Lower leg skin (tissue), 4 donors: ENCODE data around the gene PLEKHM3. TPM values are rescaled to one million over a fixed set of nuclear protein-coding genes. Genes with fewer than 3 reads are reported as not detected.
"Not testable (repeated sequence)": the region's sequence is repeated elsewhere in the genome, so short reads cannot be mapped to it uniquely, and the experiment has no call there.

Source experiments
- DNase-seq, 2 donors: peaks; one replicate each; pipeline ENCODE4 v3.0.0-alpha.2; 2019; ENCODE audit warnings: low spot score in 2 of 2
- H3K4me3 ChIP-seq: fragments of 200-600 bp; sonication (generic); 2 replicates; pipeline ENCODE4 v1.5.1; 2017; ENCODE audit warnings: mild to moderate bottlenecking, low read depth; ENCODE audit not compliant: poor library complexity, severe bottlenecking
- POLR2A ChIP-seq, 2 donors: fragments of 450-650 bp; IDR thresholded peaks; one replicate each; pipeline ENCODE4 v1.6.1; 2016 to 2017; ENCODE audit warnings: antibody characterized with exemption in 2 of 2, mild to moderate bottlenecking in 1 of 2, moderate library complexity in 1 of 2
- WGBS, 2 donors: methylation state at CpG; one replicate each; pipeline ENCODE4 v1.1.5; 2018; 5-methylcytosine and 5-hydroxymethylcytosine counted together
- intact Hi-C: fragments of 100-400 bp; cut with DNase I; formaldehyde crosslinking; loops from one replicate; pipeline ENCODE4 v1.15.0; 2023; ENCODE audit warnings: low total_unique reads
- total RNA-seq, 4 donors: library from RNA; depleted of rRNA; stranded (reverse); fragments of >200 nt; gene quantifications; one replicate each; pipeline ENCODE4 v1.1.0, GENCODE V29; 2016
- TF ChIP-seq, protein P1 (sequence below), 3 donors: fragments of 450-650 bp; IDR thresholded peaks; one replicate each; pipeline ENCODE4 v1.5.1; 2016; ENCODE audit warnings: antibody characterized with exemption in 3 of 3, mild to moderate bottlenecking in 3 of 3, moderate library complexity in 2 of 3

Gene PLEKHM3
- total RNA-seq, 4 donors from 2014 or later: 18.3 to 22.2 (median 19.4) TPM

DNA sequence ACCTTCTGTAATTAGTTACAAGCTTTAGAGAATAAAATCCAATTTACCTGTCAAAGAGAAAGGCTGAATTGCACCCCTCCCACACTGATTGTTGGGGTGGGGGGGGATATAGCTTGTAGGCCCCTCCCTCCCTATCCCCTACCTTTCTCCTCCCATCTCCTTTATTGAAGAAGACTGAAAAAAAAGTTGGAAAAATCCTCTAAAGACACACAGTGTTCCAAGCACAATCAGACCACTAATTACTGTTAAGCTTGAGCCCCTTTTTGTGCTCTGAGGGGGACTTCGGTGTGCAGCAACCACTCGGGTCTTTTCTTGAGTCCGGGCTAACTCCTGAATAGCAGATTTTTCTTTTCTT is 212.6 kb downstream of the PLEKHM3 start:
- intact Hi-C loops: no loop called here
- 77 to 84% methylated on average over 3 of the region's 3 CpGs for WGBS, 2 donors
- TF ChIP-seq, protein P1, sequence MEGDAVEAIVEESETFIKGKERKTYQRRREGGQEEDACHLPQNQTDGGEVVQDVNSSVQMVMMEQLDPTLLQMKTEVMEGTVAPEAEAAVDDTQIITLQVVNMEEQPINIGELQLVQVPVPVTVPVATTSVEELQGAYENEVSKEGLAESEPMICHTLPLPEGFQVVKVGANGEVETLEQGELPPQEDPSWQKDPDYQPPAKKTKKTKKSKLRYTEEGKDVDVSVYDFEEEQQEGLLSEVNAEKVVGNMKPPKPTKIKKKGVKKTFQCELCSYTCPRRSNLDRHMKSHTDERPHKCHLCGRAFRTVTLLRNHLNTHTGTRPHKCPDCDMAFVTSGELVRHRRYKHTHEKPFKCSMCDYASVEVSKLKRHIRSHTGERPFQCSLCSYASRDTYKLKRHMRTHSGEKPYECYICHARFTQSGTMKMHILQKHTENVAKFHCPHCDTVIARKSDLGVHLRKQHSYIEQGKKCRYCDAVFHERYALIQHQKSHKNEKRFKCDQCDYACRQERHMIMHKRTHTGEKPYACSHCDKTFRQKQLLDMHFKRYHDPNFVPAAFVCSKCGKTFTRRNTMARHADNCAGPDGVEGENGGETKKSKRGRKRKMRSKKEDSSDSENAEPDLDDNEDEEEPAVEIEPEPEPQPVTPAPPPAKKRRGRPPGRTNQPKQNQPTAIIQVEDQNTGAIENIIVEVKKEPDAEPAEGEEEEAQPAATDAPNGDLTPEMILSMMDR (IDR thresholded peaks at IDR 0.05): no peak
- no peak for TF ChIP-seq POLR2A (IDR thresholded peaks at IDR 0.05)

DNA sequence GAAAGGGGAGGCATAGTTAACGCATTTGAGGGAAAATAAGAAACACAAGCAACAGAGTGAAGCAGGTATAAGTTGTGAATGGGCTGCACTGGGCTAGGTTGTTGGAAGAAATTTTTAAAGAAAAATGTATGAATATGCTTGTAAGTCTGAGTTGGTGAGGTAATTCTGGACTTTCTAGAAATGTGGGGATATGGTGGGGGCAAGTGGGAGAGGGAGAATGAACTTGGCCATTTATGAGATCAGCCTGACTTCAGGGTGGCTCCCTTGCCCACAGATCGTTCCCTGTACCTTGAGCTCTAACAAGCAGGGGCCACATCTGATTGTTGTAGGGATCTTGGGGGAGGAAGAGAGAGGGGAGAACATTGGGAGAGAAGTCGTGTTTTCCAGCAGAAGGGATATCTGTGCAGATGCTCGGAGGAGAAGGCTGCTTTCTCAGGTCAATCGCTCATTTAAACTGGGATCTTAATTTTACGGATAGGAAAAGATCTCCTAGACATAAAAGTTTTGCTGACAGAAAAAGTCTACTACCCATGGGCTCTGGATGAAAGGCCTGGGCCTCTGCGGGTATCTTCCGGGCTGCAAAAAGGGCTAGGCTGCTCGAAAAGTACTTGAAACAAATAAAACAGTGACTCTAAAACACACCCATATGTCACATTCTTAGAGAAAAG is 213.1 kb downstream of the PLEKHM3 start:
- intact Hi-C loops: no loop called here
- H3K4me3 ChIP-seq: no peak overlapping the region
- DNase-seq: no peak
- TF ChIP-seq POLR2A (IDR thresholded peaks at IDR 0.05): no peak
- TF ChIP-seq, protein P1 (IDR thresholded peaks at IDR 0.05): no peak
- 83 to 88% methylated on average over 9 of the region's 9 CpGs for WGBS, 2 donors

More for the DNA sequence above, 212.6 kb downstream of the PLEKHM3 start:
- no peak overlapping the region for H3K4me3 ChIP-seq
- no peak for DNase-seq

DNA sequence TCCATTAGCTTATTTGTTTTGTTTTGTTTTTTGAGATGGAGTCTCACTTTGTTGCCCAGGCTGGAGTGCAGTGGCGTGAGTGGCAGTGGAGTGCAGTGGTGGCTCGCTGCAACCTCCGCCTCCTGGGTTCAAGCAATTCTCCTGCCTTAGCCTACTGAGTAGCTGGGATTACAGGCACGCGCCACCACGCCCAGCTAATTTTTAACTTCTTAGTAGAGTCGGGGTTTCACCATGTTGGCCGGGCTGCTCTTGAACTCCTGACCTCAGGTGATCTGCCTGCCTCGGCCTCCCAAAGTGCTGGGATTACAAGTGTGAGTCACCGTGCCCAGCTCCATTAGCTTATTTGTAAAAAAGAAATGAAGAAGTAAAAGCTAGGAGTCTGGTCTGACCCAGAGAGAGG is 213.7 kb downstream of the PLEKHM3 start:
- DNase-seq, intact Hi-C loops, H3K4me3 ChIP-seq: not testable (repeated sequence)
- WGBS, 2 donors: 91 to 94% methylated on average over 10 of the region's 10 CpGs

DNA sequence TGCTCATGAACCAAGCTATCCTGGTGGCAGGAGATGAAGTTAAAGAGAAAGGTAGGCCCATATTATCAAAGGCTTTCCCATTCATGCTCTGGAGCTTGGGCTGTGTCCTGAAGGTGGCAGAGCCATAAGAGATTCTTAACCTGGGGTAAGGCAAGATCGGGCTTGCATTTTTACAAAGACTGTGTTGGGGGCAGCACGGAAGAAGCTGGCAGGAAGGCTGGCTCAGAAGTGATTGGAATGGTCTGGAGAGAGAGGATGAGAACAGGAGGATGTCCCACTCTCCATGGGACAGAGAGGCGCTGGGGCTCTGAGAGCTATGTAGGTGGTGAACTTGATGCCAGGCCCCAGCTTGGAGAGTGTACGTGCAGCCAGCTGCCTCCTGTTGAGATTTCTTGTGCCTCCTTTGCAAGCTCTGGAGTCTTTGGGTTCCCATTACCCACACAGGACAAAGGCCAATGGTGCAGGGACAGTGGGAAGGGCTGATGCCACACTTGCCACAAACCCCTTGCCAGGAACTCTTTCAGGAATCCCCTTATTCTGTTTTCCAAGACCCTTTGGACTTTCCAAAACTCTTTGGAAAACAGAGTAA is 215.0 kb downstream of the PLEKHM3 start:
- intact Hi-C loops: no loop called here
- H3K4me3 ChIP-seq: no peak overlapping the region
- TF ChIP-seq POLR2A (IDR thresholded peaks at IDR 0.05): no peak
- TF ChIP-seq, protein P1 (IDR thresholded peaks at IDR 0.05): no peak
- 71 to 77% methylated on average over 4 of the region's 4 CpGs for WGBS, 2 donors
- DNase-seq: no peak

DNA sequence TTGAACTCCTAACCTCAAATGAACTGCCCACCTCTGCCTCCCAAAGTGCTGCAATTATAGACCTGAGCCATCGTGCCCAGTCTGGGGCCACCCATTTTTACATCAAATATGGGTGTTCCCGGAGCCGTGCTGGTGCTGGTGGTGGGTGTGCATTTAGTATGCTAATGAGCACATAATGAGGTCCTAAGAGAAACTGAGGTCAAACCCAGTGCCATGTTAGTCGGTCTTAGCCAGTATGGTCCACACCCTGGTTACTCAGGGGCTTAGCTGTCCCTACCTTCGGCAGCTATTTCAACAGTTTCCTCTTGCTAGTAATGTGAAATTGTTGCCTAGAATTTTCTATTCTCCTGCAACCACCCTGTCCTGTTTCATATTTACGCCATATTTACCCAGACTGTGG is 217.2 kb downstream of the PLEKHM3 start:
- no peak for TF ChIP-seq POLR2A (IDR thresholded peaks at IDR 0.05)
- TF ChIP-seq, protein P1 (IDR thresholded peaks at IDR 0.05): no peak
- intact Hi-C loops: no loop called here
- DNase-seq: no peak
- no peak overlapping the region for H3K4me3 ChIP-seq
- 95 to 96% methylated on average over 6 of the region's 6 CpGs for WGBS, 2 donors

DNA sequence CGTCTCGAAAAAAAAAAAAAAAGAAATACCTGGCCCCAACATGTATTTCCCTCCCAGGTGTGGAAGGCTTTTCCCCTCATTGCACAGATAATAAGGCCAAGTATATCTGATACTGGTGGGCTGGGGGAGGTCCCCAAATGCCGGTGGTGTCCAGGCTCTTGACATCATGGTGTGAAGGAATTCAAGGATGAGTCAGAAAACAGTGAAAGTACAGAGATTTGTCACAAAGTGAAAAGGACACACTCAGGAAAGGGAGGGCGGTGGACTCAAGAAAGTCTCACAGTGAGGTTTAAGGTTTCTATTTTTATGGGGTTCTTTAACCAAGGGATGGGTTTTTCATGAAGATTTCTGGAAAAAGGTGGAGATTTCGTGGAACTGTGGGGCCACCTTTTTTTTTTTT is 217.8 kb downstream of the PLEKHM3 start:
- 77 to 87% methylated on average over 5 of the region's 5 CpGs for WGBS, 2 donors
- no peak for DNase-seq
- TF ChIP-seq, protein P1 (IDR thresholded peaks at IDR 0.05): no peak
- no peak for TF ChIP-seq POLR2A (IDR thresholded peaks at IDR 0.05)
- intact Hi-C loops: no loop called here
- H3K4me3 ChIP-seq: no peak overlapping the region
